Measurements from ENCODE around the gene COQ2.

- TF ChIP-seq NFRKB (IDR thresholded peaks at IDR 0.05) (no peak), FOXM1 (IDR thresholded peaks at IDR 0.05; ENCODE audit: borderline replicate concordance) (no peak), LEF1 (IDR thresholded peaks at IDR 0.05; ENCODE audit: borderline replicate concordance) (no peak), CTBP1 (IDR thresholded peaks at IDR 0.05; ENCODE audit: borderline replicate concordance) (no peak)
- TF ChIP-seq, protein P1, sequence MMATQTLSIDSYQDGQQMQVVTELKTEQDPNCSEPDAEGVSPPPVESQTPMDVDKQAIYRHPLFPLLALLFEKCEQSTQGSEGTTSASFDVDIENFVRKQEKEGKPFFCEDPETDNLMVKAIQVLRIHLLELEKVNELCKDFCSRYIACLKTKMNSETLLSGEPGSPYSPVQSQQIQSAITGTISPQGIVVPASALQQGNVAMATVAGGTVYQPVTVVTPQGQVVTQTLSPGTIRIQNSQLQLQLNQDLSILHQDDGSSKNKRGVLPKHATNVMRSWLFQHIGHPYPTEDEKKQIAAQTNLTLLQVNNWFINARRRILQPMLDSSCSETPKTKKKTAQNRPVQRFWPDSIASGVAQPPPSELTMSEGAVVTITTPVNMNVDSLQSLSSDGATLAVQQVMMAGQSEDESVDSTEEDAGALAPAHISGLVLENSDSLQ (IDR thresholded peaks at IDR 0.05) = no peak
Measured at GRCh38 chr4:83251447-83251830, 33.2 kb downstream of the COQ2 start.

All from HEK293T (cell line).